Activated CD4-positive, alpha-beta T cell treated with anti-CD3 and anti-CD28 coated beads, Interleukin-2, amount 50 U/mL, for 16 hours (primary cell): ENCODE results near the gene NBPF10.
"Not testable (repeated sequence)": the region's sequence is repeated elsewhere in the genome, so short reads cannot be mapped to it uniquely, and the experiment has no call there.

ENCODE experiments used
- DNase-seq: peaks from one replicate; pipeline ENCODE4 v3.0.0-alpha.2; 2020

Gene NBPF10, protein sequence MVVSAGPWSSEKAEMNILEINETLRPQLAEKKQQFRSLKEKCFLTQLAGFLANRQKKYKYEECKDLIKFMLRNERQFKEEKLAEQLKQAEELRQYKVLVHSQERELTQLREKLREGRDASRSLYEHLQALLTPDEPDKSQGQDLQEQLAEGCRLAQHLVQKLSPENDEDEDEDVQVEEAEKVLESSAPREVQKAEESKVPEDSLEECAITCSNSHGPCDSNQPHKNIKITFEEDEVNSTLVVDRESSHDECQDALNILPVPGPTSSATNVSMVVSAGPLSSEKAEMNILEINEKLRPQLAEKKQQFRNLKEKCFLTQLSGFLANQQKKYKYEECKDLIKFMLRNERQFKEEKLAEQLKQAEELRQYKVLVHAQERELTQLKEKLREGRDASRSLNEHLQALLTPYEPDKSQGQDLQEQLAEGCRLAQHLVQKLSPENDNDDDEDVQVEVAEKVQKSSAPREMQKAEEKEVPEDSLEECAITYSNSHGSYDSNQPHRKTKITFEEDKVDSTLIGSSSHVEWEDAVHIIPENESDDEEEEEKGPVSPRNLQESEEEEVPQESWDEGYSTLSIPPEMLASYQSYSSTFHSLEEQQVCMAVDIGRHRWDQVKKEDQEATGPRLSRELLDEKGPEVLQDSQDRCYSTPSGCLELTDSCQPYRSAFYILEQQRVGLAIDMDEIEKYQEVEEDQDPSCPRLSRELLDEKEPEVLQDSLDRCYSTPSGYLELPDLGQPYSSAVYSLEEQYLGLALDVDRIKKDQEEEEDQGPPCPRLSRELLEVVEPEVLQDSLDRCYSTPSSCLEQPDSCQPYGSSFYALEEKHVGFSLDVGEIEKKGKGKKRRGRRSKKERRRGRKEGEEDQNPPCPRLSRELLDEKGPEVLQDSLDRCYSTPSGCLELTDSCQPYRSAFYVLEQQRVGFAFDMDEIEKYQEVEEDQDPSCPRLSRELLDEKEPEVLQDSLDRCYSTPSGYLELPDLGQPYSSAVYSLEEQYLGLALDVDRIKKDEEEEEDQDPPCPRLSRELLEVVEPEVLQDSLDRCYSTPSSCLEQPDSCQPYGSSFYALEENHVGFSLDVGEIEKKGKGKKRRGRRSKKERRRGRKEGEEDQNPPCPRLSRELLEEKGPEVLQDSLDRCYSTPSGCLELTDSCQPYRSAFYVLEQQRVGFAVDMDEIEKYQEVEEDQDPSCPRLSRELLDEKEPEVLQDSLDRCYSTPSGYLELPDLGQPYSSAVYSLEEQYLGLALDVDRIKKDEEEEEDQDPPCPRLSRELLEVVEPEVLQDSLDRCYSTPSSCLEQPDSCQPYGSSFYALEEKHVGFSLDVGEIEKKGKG (N-terminal part only)

DNA sequence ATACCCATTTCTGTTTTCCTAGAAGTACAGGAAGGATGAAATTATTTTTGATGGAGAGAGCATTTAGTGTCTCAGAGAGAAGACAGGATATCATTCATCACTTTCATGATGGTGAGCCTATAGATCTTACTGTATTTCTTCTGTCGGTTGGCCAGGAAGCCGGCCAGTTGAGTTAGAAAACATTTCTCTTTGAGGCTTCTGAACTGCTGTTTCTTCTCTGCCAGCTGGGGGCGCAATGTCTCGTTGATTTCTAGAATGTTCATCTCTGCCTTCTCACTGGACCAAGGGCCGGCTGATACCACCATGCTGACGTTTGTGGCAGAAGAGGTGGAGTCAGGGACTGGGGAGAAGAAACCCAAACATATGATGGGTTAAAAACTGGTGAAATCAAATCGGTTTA, at the start of gene NBPF10:
NBPF10 (minus strand) TSS at position 340 of the 400 bp plus-strand sequence; CDS start at position 305, 35 bp downstream.
- DNase-seq: peak; percentile 2

DNA sequence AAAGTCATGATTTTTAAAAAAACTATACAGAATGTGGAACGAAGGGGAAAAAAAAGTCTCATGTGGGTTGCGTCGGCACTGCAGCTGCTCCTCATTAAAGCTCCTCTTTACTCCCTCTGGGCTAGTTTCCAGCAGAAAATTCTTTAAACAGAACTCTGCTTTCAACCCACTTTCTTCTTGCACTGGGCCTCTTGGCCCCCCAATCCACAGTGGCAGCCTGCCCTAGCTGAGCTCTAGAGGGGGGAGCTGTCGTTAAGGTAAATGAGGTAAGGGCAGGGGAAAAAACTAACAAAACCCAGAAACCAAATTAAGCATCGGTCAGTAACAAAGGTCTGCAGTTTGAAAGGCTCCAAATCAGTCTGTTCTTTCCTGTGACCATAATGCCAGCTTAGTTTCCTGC, 29.9 kb upstream of the NBPF10 start:
- DNase-seq: not testable (repeated sequence)

GRCh38 chr1:146167740-146168139, 23.1 kb upstream of the NBPF10 start:
- not testable (repeated sequence) for DNase-seq

- not testable (repeated sequence) for DNase-seq
These were observed 22.7 kb upstream of the NBPF10 start for GRCh38 chr1:146167273-146167672.
